H1 (cell line): ENCODE results near the gene COLEC12. TPM values are rescaled to one million over a fixed set of nuclear protein-coding genes. Genes with fewer than 3 reads are reported as not detected.

Experiments used
- ATF2 ChIP-seq: IDR thresholded peaks from 2 replicates; pipeline ENCODE4 v1.6.1; 2012; ENCODE audit warnings: low read length, inconsistent platforms
- POLR2A ChIP-seq, 2 experiments: IDR thresholded peaks; 1 replicate in 1 of 2; 2 replicates in 1 of 2; pipeline ENCODE4 v1.6.1; 2011; ENCODE audit warnings: low read depth in 2 of 2, low read length in 2 of 2, mild to moderate bottlenecking in 2 of 2; ENCODE audit errors: control extremely low read depth in 1 of 2
- RXRA ChIP-seq: IDR thresholded peaks from 2 replicates; pipeline ENCODE4 v1.6.1; 2011; ENCODE audit warnings: low read depth, mild to moderate bottlenecking, low read length, moderate library complexity; ENCODE audit not compliant: insufficient read depth
- SRF ChIP-seq: IDR thresholded peaks from 2 replicates; pipeline ENCODE4 v1.6.1; 2011; ENCODE audit warnings: mild to moderate bottlenecking, low read depth, low read length, moderate library complexity
- polyA plus RNA-seq, 7 experiments: library from polyadenylated mRNA; depleted of rRNA in 3 of 7; stranded (reverse) in 5 of 7; unstranded in 2 of 7; fragments of >200 nt in 5 of 7; fragments of 200-250 nt in 2 of 7; gene quantifications; 1 replicate in 5 of 7; 2 replicates in 1 of 7; 4 replicates in 1 of 7; pipeline versions ENCODE4 v1.2.1 to v1.2.3, GENCODE V29; 2011 to 2013; ENCODE audit warnings: missing spikeins in 2 of 7, mixed read lengths in 2 of 7
- total RNA-seq: library from RNA; stranded (reverse); fragmentation: NEBNext Ultra II Directional; extraction: Animal tissue kit (Norgen Biotek cat#: 25700); gene quantifications from 2 replicates; pipeline ENCODE4 v1.2.1, GENCODE V29; 2021

Gene COLEC12
- total and polyA plus RNA-seq, 2 of the 8 experiments (the other 6 are each of a cell fraction or from before 2014, with no cell fraction given): 0.44 to 2.3 TPM

GRCh38 chr18:396251-396555 is 104.3 kb downstream of the COLEC12 start (continued):
- TF ChIP-seq ATF2 (no peak), RXRA (no peak), POLR2A (IDR thresholded peaks at IDR 0.05; ENCODE audit: control extremely low read depth in 1 of 2, low read depth in 2 of 2, low read length in 2 of 2) (no peak), SRF (no peak)
